ENCODE results near the gene EFNA3. TPM values are rescaled to one million over a fixed set of nuclear protein-coding genes. Genes with fewer than 3 reads are reported as not detected.

EFNA3 gene
- total RNA-seq, 1 donor = 0.43 TPM

DNA sequence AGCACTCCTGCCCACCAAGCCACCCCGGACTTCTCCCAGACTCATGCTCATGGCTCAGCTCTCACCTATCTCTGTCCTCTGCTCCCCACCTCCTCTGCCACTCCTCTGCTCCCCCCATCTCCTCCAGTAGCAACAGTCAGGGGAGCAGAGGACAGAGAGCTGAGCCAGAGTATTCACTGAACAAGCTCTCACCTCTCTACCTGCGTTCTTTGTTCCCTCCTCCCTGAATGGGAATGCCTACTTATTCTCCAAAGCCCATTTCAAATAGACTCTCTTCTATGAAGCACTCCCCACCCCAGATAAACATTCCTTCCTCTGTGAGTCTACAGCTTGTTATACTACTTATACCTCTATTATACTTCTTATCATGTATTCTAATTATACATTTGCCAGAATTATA, 42.6 kb downstream of the EFNA3 start:
- TF ChIP-seq, protein P1, sequence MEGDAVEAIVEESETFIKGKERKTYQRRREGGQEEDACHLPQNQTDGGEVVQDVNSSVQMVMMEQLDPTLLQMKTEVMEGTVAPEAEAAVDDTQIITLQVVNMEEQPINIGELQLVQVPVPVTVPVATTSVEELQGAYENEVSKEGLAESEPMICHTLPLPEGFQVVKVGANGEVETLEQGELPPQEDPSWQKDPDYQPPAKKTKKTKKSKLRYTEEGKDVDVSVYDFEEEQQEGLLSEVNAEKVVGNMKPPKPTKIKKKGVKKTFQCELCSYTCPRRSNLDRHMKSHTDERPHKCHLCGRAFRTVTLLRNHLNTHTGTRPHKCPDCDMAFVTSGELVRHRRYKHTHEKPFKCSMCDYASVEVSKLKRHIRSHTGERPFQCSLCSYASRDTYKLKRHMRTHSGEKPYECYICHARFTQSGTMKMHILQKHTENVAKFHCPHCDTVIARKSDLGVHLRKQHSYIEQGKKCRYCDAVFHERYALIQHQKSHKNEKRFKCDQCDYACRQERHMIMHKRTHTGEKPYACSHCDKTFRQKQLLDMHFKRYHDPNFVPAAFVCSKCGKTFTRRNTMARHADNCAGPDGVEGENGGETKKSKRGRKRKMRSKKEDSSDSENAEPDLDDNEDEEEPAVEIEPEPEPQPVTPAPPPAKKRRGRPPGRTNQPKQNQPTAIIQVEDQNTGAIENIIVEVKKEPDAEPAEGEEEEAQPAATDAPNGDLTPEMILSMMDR (IDR thresholded peaks at IDR 0.05; ENCODE audit: insufficient read depth, low read depth, low read length) = no peak
- H3K4me3 ChIP-seq (ENCODE audit: low read depth, low read length) = no peak overlapping the region
- DNase-seq (ENCODE audit: low read depth) = no peak

DNA sequence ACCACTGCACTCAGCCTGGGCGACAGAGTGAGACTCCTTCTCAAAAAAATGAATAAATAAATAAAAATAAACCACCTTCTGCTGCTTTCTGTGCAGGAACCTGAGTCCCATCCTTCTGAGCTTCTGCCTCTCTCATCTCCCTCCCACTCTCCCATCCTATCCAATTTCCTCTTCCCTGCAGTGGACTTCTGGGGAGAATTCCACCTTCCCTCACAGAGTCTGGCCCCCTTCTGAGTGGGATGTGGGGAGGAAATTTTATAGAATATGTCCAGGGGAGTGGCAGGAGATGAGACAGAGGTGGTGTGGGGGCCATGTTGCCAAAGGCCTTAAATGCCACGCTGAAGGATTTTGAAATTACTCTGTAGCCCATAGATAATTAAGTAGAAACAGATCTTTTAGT, 43.7 kb downstream of the EFNA3 start:
- TF ChIP-seq, protein P1 (IDR thresholded peaks at IDR 0.05; ENCODE audit: insufficient read depth, low read depth, low read length) = no peak
- H3K4me3 ChIP-seq (ENCODE audit: low read depth, low read length) = no peak overlapping the region
- DNase-seq (ENCODE audit: low read depth) = no peak

DNA sequence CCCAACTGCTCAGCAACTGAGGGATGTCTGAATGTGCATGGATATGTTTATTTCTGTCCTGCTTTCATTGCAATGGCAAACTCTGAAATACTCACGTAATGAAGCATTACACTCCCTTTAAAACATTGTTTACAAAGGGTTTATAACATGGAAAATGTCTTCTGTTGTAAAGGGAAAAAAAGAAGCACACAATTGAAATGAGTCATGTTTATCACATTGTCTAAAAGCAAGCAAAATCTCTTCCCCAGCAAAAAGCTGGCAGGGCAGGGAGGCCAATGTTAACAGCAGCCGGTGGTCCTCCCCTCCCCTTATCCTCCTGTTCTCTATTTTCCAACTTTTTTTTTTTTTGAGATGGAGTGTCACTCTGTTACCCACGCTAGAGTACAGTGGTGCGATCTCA, 45.2 kb downstream of the EFNA3 start:
- no peak for DNase-seq (ENCODE audit: low read depth)
- TF ChIP-seq, protein P1 (IDR thresholded peaks at IDR 0.05; ENCODE audit: insufficient read depth, low read depth, low read length) = no peak

DNA sequence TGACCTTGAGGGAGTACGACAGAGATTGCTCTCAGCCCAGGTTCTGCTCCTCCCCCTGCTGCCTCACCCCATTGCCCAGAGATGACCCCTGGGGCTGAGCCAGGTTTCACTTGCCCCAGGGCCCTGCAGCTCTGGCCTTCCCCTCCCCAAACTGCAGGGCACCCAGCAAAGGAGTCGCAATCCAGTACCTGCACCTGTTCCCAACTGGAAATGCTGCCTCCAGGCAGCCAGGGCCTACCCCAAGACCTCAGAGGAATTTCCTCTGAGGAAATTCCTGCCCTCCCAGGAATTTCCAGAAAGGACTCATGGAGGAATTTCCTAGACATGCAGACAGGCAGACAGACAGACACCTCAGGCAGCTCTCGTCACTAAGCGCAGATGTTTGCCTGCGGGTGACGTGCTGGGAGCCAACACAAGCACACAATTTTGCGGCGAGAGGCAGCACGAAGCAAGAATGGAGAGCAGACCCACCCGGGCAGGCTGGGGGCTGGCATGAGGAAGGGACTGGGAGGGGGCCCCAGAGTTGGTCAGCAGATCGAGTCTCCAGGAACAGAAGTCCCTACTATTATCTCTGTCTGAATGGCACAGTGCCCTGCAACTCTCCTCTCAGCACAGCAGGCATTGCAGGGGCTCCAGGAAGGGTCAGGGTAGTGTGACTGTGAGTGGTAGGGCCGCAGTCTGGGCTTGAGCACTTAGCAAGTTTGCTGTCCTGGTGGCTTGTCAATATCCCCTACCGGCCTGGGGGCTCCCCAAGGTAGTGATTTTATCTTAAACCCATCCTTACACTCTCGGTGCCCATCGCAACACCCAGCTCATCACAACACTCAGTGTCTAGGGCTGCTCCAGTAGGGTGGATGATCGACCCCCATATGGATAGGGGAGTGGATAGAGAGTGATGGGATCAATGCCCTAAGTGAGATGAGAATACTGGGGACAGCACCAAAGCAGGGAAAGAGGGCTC, 46.1 kb downstream of the EFNA3 start:
- TF ChIP-seq, protein P1 (IDR thresholded peaks at IDR 0.05; ENCODE audit: insufficient read depth, low read depth, low read length) = no peak
- DNase-seq (ENCODE audit: low read depth) = no peak
- H3K4me3 ChIP-seq (ENCODE audit: low read depth, low read length) = no peak overlapping the region

More for the DNA sequence above, 45.2 kb downstream of the EFNA3 start:
- no peak overlapping the region for H3K4me3 ChIP-seq (ENCODE audit: low read depth, low read length)

DNA sequence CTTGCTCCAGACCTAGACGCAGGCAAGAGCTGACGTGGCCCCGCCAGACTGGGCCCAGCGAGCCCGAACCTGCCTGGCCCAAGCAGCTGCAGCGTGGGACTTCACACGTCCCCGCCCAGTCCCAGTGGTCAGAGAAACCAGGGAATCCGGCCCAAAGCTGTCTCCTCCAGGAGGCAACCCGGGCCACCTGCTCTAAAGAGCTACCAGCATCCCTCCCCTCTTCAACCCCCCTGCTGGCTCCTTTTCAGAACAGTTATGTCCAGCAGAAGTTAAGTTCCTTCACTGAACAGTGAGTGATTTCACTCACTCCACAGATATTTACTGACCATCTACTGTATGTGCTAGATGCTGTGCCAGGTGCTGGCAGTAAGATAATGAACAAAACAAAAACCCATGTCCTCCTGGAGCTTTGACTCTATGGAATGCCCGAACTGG, 46.9 kb downstream of the EFNA3 start:
- TF ChIP-seq, protein P1 (IDR thresholded peaks at IDR 0.05; ENCODE audit: insufficient read depth, low read depth, low read length) = no peak
- no peak overlapping the region for H3K4me3 ChIP-seq (ENCODE audit: low read depth, low read length)
- DNase-seq (ENCODE audit: low read depth) = no peak

DNA sequence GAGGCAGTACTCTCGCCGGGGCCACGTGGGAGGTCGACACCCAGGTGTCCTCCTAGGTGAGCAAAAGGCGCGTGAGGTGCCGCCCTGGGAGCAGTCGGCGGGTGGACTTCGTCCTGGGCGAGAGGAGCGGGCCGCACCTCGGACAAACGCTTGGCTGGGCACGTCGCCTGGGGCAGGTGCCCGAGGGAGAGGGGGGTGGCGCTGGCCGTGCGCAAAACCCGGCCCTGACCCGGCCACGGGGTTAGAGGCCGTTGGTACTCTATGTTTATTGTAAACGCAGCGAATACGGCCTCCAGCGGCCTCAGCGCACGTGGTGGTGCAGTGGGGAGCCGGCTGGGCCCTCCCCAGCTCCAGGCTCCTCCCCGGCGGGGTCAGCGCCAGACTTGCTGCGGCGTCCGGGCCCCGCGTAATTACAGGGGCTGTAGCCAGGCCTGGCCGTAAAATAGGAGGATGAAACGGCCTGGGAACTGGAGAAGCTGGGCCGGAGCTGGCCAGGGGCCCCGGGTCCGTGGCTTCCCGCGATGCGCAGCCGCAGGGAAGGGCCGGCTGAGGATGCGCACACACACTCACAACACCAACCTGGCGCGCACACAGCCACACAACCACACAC, 47.4 kb downstream of the EFNA3 start:
- TF ChIP-seq, protein P1 (IDR thresholded peaks at IDR 0.05; ENCODE audit: insufficient read depth, low read depth, low read length) = no peak
- H3K4me3 ChIP-seq (ENCODE audit: low read depth, low read length) = peak overlapping the region; percentile 60
- peak; percentile 33 for DNase-seq (ENCODE audit: low read depth)

All from fibroblast of villous mesenchyme (primary cell).